H1 (cell line): ENCODE data around the gene ILK. TPM values are rescaled to one million over a fixed set of nuclear protein-coding genes. Genes with fewer than 3 reads are reported as not detected.

Experiments
- CBX8 ChIP-seq: fragments of 300-800, 300-1000 bp; sonication (generic); IDR thresholded peaks from 2 replicates; pipeline ENCODE4 v1.7.1; 2016; ENCODE audit warnings: low read depth, low read length, borderline replicate concordance
- KDM4A ChIP-seq: IDR thresholded peaks from one replicate; pipeline ENCODE4 v1.7.1; 2012; ENCODE audit warnings: low read depth, mild to moderate bottlenecking, moderate library complexity, low read length, inconsistent platforms; ENCODE audit not compliant: severe bottlenecking
- RAD21 ChIP-seq, 2 experiments: IDR thresholded peaks in 1 of 2; conservative IDR thresholded peaks in 1 of 2; 2 replicates each; pipeline ENCODE4 v1.6.1; 2011; ENCODE audit warnings: low read depth in 2 of 2, low read length in 2 of 2, improper control_type of control experiment in 1 of 2, inconsistent platforms in 1 of 2, mild to moderate bottlenecking in 1 of 2, moderate library complexity in 1 of 2
- SP4 ChIP-seq: IDR thresholded peaks from 2 replicates; pipeline ENCODE4 v1.6.1; 2012; ENCODE audit warnings: low read length, inconsistent platforms
- ZNF274 ChIP-seq: IDR thresholded peaks from 2 replicates; pipeline ENCODE4 v1.7.0; 2012; ENCODE audit warnings: low read length, borderline replicate concordance; ENCODE audit errors: extremely low read depth
- polyA plus RNA-seq, 7 experiments: library from polyadenylated mRNA; depleted of rRNA in 3 of 7; stranded (reverse) in 5 of 7; unstranded in 2 of 7; fragments of >200 nt in 5 of 7; fragments of 200-250 nt in 2 of 7; gene quantifications; 1 replicate in 5 of 7; 2 replicates in 1 of 7; 4 replicates in 1 of 7; pipeline versions ENCODE4 v1.2.1 to v1.2.3, GENCODE V29; 2011 to 2013; ENCODE audit warnings: missing spikeins in 2 of 7, mixed read lengths in 2 of 7
- total RNA-seq: library from RNA; stranded (reverse); fragmentation: NEBNext Ultra II Directional; extraction: Animal tissue kit (Norgen Biotek cat#: 25700); gene quantifications from 2 replicates; pipeline ENCODE4 v1.2.1, GENCODE V29; 2021
- TF ChIP-seq, protein P1 (sequence below): fragments of 300-600 bp; sonication (generic); IDR thresholded peaks from 2 replicates; pipeline ENCODE4 v1.7.1; 2012; ENCODE audit warnings: low read length, moderate library complexity, mild to moderate bottlenecking, inconsistent platforms; ENCODE audit not compliant: insufficient replicate concordance
- TF ChIP-seq, protein P2 (sequence below): IDR thresholded peaks from 2 replicates; pipeline ENCODE4 v1.6.1; 2012; ENCODE audit warnings: inconsistent platforms

The ILK gene
- total and polyA plus RNA-seq, 2 of the 8 experiments (the other 6 are each of a cell fraction or from before 2014, with no cell fraction given), result 91.4 to 132 TPM

DNA sequence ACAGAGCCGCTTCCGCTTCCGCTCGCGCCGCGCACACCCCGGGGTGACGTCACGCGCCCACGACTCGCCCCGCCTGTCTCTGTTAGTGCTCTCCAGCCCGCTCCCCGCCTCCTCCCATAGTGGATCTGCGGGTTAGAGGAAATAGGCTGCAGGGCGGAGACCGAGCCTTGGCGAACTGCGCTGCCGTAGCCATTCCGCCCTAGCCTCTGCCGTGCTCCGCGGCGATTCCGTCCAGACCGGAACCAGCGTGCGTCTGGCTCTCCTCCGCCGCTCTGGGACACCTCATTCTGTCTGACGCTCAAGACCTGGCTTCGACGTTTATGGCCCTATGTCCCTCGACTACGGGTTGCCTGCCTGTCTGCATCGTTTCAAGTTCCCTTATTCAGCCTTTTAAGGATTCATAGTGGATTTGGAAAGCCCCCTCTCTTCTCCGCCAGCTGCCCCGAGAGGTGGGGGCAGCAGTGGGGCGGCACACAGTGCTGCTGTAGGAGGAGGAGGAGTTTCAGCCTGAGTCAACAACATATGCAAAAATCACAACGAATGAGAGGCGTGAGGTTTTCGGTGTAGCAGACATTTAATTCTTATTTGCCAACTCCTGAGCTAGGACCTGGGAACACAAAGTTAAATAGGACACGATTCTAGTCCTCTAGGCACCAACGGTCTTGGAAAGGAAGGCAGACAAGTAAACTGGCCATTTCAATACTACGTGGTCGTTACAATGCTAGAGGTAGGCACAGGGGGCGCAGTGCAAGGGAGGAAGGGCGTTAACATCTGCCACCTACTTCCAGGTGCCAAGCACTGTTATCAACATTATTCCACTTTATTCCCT lies 8.9 kb downstream of the ILK start, which contains the start of gene TAF10 (continued):
- TF ChIP-seq SP4 (0 out of 2 replicates have a peak, but pooled peaks have one; percentile 73), CBX8 (no peak), KDM4A (peak; percentile 56), RAD21 (IDR thresholded peaks at IDR 0.05 in 1 of 2, conservative IDR thresholded peaks at IDR 0.05 in 1 of 2; ENCODE audit: low read depth in 2 of 2, low read length in 2 of 2) (peak; percentile 41 to 50), ZNF274 (no peak)
- TF ChIP-seq, protein P1, sequence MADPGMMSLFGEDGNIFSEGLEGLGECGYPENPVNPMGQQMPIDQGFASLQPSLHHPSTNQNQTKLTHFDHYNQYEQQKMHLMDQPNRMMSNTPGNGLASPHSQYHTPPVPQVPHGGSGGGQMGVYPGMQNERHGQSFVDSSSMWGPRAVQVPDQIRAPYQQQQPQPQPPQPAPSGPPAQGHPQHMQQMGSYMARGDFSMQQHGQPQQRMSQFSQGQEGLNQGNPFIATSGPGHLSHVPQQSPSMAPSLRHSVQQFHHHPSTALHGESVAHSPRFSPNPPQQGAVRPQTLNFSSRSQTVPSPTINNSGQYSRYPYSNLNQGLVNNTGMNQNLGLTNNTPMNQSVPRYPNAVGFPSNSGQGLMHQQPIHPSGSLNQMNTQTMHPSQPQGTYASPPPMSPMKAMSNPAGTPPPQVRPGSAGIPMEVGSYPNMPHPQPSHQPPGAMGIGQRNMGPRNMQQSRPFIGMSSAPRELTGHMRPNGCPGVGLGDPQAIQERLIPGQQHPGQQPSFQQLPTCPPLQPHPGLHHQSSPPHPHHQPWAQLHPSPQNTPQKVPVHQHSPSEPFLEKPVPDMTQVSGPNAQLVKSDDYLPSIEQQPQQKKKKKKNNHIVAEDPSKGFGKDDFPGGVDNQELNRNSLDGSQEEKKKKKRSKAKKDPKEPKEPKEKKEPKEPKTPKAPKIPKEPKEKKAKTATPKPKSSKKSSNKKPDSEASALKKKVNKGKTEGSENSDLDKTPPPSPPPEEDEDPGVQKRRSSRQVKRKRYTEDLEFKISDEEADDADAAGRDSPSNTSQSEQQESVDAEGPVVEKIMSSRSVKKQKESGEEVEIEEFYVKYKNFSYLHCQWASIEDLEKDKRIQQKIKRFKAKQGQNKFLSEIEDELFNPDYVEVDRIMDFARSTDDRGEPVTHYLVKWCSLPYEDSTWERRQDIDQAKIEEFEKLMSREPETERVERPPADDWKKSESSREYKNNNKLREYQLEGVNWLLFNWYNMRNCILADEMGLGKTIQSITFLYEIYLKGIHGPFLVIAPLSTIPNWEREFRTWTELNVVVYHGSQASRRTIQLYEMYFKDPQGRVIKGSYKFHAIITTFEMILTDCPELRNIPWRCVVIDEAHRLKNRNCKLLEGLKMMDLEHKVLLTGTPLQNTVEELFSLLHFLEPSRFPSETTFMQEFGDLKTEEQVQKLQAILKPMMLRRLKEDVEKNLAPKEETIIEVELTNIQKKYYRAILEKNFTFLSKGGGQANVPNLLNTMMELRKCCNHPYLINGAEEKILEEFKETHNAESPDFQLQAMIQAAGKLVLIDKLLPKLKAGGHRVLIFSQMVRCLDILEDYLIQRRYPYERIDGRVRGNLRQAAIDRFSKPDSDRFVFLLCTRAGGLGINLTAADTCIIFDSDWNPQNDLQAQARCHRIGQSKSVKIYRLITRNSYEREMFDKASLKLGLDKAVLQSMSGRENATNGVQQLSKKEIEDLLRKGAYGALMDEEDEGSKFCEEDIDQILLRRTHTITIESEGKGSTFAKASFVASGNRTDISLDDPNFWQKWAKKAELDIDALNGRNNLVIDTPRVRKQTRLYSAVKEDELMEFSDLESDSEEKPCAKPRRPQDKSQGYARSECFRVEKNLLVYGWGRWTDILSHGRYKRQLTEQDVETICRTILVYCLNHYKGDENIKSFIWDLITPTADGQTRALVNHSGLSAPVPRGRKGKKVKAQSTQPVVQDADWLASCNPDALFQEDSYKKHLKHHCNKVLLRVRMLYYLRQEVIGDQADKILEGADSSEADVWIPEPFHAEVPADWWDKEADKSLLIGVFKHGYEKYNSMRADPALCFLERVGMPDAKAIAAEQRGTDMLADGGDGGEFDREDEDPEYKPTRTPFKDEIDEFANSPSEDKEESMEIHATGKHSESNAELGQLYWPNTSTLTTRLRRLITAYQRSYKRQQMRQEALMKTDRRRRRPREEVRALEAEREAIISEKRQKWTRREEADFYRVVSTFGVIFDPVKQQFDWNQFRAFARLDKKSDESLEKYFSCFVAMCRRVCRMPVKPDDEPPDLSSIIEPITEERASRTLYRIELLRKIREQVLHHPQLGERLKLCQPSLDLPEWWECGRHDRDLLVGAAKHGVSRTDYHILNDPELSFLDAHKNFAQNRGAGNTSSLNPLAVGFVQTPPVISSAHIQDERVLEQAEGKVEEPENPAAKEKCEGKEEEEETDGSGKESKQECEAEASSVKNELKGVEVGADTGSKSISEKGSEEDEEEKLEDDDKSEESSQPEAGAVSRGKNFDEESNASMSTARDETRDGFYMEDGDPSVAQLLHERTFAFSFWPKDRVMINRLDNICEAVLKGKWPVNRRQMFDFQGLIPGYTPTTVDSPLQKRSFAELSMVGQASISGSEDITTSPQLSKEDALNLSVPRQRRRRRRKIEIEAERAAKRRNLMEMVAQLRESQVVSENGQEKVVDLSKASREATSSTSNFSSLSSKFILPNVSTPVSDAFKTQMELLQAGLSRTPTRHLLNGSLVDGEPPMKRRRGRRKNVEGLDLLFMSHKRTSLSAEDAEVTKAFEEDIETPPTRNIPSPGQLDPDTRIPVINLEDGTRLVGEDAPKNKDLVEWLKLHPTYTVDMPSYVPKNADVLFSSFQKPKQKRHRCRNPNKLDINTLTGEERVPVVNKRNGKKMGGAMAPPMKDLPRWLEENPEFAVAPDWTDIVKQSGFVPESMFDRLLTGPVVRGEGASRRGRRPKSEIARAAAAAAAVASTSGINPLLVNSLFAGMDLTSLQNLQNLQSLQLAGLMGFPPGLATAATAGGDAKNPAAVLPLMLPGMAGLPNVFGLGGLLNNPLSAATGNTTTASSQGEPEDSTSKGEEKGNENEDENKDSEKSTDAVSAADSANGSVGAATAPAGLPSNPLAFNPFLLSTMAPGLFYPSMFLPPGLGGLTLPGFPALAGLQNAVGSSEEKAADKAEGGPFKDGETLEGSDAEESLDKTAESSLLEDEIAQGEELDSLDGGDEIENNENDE, result no peak
- TF ChIP-seq, protein P2, sequence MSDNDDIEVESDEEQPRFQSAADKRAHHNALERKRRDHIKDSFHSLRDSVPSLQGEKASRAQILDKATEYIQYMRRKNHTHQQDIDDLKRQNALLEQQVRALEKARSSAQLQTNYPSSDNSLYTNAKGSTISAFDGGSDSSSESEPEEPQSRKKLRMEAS, result peak; percentile 59
